PFSK-1 (cell line): Measurements from ENCODE around the gene CRBN.

Source experiments
- POLR2AphosphoS5 ChIP-seq: IDR thresholded peaks from 2 replicates; pipeline ENCODE4 v1.6.1; 2012; ENCODE audit warnings: low read depth, mild to moderate bottlenecking, control low read depth, low read length, moderate library complexity
- SIN3A ChIP-seq: IDR thresholded peaks from 2 replicates; pipeline ENCODE4 v1.6.1; 2012; ENCODE audit warnings: mild to moderate bottlenecking, low read length, moderate library complexity, borderline replicate concordance; ENCODE audit not compliant: insufficient read depth

GRCh38 chr3:3101660-3102458 is 77.6 kb downstream of the CRBN start:
- no peak for TF ChIP-seq SIN3A
- no peak for TF ChIP-seq POLR2AphosphoS5
